ENCODE measurements around the gene NYNRIN.

DNA sequence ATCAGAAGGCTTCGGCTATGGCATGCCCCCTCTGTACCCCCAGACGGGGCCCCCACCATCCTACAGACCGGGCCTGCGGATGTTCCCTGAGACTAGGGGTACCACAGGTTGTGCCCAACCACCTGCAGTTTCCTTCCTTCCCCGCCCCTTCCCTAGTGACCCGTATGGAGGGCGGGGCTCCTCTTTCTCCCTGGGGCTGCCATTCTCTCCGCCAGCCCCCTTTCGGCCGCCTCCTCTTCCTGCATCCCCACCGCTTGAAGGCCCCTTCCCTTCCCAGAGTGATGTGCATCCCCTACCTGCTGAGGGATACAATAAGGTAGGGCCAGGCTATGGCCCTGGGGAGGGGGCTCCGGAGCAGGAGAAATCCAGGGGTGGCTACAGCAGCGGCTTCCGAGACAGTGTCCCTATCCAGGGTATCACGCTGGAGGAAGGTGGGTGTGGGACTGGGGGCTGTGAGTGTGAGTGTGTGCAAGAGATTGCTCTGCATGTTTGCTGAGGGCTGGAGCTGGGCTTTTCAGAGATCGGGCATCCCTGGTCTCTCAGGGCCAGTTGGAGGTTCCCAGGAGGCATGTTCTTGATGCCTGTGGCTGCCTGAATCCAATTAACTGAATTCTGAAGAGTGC lies 22.2 kb upstream of the NYNRIN start:
- TF ChIP-seq, protein P1, sequence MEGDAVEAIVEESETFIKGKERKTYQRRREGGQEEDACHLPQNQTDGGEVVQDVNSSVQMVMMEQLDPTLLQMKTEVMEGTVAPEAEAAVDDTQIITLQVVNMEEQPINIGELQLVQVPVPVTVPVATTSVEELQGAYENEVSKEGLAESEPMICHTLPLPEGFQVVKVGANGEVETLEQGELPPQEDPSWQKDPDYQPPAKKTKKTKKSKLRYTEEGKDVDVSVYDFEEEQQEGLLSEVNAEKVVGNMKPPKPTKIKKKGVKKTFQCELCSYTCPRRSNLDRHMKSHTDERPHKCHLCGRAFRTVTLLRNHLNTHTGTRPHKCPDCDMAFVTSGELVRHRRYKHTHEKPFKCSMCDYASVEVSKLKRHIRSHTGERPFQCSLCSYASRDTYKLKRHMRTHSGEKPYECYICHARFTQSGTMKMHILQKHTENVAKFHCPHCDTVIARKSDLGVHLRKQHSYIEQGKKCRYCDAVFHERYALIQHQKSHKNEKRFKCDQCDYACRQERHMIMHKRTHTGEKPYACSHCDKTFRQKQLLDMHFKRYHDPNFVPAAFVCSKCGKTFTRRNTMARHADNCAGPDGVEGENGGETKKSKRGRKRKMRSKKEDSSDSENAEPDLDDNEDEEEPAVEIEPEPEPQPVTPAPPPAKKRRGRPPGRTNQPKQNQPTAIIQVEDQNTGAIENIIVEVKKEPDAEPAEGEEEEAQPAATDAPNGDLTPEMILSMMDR (conservative IDR thresholded peaks at IDR 0.05 in 1 of 2, IDR thresholded peaks at IDR 0.05 in 1 of 2; ENCODE audit: extremely low read depth in 1 of 2, insufficient read depth in 1 of 2, low read depth in 1 of 2, low read length in 2 of 2) = no peak
- no peak for TF ChIP-seq EZH2 (IDR thresholded peaks at IDR 0.05; ENCODE audit: borderline replicate concordance, low read length)
